ENCODE measurements around the gene MRPS34. TPM values are rescaled to one million over a fixed set of nuclear protein-coding genes. Genes with fewer than 3 reads are reported as not detected.

The MRPS34 gene
- total RNA-seq (10 to 100 TPM; 56.3 to 75.1 (median 71.4) TPM), polyA plus RNA-seq (100 to 1,000 TPM in 2 of 3 donors, 10 to 100 TPM in 1; 85.6 to 172 (median 138) TPM)
- long read RNA-seq, donor 1, transcript MRPS34-202 (3 exons, 1,024 nt) = major isoform, 85 of 93 reads
- long read RNA-seq, donor 1, partial matches to known transcripts = 1 of 93 reads
- long read RNA-seq, donor 1, other reads (novel, unspliced or antisense) = 4 of 93 reads
- long read RNA-seq, donor 2, transcript MRPS34-202 (3 exons, 1,024 nt) = major isoform, 92 of 119 reads
- long read RNA-seq, donor 2, transcript MRPS34-203 (2 exons, 713 nt) = minor isoform, 8 of 119 reads
- long read RNA-seq, donor 2, partial matches to known transcripts = 8 of 119 reads
- long read RNA-seq, donor 2, other reads (novel, unspliced or antisense) = 9 of 119 reads

DNA sequence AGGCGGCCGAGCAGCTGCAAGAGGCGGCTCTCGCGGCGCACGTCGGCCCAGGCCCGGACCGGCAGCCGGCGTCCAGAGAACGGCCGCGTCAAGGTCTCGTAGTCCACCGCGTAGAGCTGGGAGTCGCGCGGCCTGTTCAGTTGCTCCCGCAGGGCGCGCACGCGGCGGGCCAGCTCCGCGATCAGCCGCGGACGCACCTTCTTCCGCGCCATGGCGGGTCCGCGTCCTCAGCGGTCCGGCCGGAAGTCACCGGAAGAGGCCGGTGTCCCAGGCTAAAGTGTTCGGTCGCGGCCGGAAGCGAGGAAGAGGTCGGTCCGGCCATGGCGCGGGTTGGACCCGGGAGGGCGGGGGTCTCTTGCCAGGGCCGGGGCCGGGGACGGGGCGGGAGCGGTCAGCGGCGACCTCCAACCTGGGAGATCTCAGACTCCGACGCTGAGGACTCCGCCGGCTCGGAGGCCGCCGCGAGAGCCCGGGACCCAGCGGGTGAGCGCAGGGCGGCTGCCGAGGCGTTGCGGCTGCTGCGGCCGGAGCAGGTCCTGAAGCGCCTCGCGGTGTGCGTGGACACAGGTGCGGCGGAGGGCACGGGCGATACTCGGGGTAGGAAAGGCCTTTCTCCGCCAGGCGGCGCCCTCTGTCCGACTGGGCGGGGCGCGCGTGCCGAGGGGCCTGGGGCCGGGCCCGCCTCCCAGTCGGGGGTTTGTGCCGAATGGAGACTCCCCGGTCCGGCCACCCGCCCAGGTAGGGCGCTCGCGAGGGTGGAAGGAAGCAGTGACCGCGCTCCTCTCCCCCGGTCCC, at the start of gene MRPS34:
MRPS34 (minus strand) TSS at position 227 of the 795 bp plus-strand sequence; CDS start at position 212, 15 bp downstream.
- no peaks in the 10 kb centered on the region for H3K9me3 ChIP-seq
- H3K27ac ChIP-seq = peak within 1 kb of the TSS; percentile 90
- H3K4me3 ChIP-seq = peak within 1 kb of the TSS; percentile 76
- H3K27me3 ChIP-seq (ENCODE audit: insufficient read depth in 3 of 3, low read length in 2 of 3) = no peaks in the 10 kb centered on the region
- H3K4me1 ChIP-seq = peaks cover 18% of the 10 kb centered on the region
- WGBS, 3 donors = 0 to 1% (median 1%) methylated on average over 62 to 108 of the region's 108 CpGs
- ATAC-seq (peak; percentile 65 to 80 (median 78)), DNase-seq (peak; percentile 87 to 92)
- TF ChIP-seq, protein P1, sequence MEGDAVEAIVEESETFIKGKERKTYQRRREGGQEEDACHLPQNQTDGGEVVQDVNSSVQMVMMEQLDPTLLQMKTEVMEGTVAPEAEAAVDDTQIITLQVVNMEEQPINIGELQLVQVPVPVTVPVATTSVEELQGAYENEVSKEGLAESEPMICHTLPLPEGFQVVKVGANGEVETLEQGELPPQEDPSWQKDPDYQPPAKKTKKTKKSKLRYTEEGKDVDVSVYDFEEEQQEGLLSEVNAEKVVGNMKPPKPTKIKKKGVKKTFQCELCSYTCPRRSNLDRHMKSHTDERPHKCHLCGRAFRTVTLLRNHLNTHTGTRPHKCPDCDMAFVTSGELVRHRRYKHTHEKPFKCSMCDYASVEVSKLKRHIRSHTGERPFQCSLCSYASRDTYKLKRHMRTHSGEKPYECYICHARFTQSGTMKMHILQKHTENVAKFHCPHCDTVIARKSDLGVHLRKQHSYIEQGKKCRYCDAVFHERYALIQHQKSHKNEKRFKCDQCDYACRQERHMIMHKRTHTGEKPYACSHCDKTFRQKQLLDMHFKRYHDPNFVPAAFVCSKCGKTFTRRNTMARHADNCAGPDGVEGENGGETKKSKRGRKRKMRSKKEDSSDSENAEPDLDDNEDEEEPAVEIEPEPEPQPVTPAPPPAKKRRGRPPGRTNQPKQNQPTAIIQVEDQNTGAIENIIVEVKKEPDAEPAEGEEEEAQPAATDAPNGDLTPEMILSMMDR (IDR thresholded peaks at IDR 0.05) = peak; percentile 66
- intact Hi-C loops (cut with DNase I) = loop anchor here (5.0 to 10.0 kb wide), 2 partner anchors 66 to 172 kb away; partner anchors contain the start of genes MAPK8IP3 (in 1 of the 2) and MSRB1 (in 1 of the 2)
- H3K36me3 ChIP-seq (ENCODE audit: insufficient read depth in 1 of 2, low read depth in 1 of 2) = peaks cover 0 to 48% of the 10 kb centered on the region in 2 donors

DNA sequence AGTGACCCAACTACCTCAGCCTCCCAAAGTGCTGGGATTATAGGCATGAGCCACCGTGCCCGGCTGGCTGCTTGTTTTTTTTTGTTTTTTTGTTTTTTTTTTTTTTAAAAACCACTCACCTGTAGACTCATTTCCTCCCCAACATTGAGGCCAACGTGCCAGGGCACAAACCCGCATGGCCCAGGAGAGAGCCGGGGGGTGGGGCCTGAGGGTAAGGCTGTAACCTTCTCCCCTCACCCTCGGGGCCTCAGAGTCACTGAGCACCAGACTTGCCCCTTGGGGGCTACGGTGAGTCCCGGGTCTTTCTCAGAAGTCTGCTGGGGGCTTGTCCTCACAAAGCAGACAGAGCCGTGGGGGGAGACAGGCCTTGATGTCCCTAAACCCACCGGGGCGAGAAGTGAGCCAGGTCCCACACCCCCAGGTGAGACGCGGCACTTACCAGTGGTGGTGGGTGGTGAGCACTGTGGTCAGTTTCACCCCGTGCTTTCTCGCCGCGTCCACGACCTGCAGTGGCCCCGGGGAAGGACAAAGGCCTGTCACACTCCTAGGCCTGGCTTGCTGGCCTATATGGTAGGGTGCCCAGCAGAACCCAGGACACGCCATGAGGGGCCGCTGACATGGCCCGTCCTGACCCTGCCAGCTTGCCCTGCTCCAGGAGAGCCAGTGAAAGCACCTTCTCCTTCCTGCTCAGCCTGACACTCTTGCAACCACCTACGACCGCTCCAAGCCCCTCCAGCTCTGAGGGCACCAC, 49.1 kb upstream of the MRPS34 start:
- intact Hi-C loops (cut with DNase I) = no loop called here
- TF ChIP-seq, protein P1 (IDR thresholded peaks at IDR 0.05) = no peak
- Histone ChIP-seq H3K4me1 (peaks cover 22% of the 10 kb centered on the region), H3K9me3 (no peaks in the 10 kb centered on the region), H3K4me3 (no peak overlapping the region), H3K27me3 (ENCODE audit: insufficient read depth in 3 of 3, low read length in 2 of 3) (no peaks in the 10 kb centered on the region), H3K27ac (no peak overlapping the region), H3K36me3 (ENCODE audit: insufficient read depth in 1 of 2, low read depth in 1 of 2) (peaks cover 0 to 57% of the 10 kb centered on the region in 2 donors)
- DNase-seq (no peak), ATAC-seq (no peak)
- WGBS, 3 donors = 89 to 96% (median 91%) methylated on average over 16 to 24 of the region's 24 CpGs

DNA sequence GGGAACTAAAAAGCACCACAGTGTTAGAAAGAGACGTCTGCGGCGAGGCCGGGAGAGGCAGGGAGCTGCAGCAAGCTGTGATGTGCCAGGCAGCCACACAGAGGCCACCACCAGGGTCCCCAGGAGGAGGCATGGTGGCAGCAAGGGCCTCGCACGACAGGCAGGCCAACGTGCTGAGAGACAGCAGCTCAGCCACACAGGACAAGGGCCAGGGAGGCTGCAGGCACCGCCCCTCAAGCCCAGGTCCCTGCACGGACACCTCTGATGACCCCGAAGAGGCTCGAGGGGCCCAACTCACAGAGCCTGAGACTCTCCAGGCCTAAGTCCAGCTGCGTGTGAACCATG, 48.0 kb upstream of the MRPS34 start:
- H3K27ac ChIP-seq = no peak overlapping the region
- H3K4me1 ChIP-seq = peaks cover 22% of the 10 kb centered on the region
- intact Hi-C loops (cut with DNase I) = no loop called here
- DNase-seq (no peak), ATAC-seq (no peak)
- H3K9me3 ChIP-seq = no peaks in the 10 kb centered on the region
- H3K4me3 ChIP-seq = no peak overlapping the region
- TF ChIP-seq, protein P1 (IDR thresholded peaks at IDR 0.05) = no peak
- H3K27me3 ChIP-seq (ENCODE audit: insufficient read depth in 3 of 3, low read length in 2 of 3) = no peaks in the 10 kb centered on the region
- WGBS, 3 donors = 85 to 89% (median 87%) methylated on average over 12 of the region's 12 CpGs
- H3K36me3 ChIP-seq (ENCODE audit: insufficient read depth in 1 of 2, low read depth in 1 of 2) = peaks cover 0 to 67% of the 10 kb centered on the region in 2 donors

DNA sequence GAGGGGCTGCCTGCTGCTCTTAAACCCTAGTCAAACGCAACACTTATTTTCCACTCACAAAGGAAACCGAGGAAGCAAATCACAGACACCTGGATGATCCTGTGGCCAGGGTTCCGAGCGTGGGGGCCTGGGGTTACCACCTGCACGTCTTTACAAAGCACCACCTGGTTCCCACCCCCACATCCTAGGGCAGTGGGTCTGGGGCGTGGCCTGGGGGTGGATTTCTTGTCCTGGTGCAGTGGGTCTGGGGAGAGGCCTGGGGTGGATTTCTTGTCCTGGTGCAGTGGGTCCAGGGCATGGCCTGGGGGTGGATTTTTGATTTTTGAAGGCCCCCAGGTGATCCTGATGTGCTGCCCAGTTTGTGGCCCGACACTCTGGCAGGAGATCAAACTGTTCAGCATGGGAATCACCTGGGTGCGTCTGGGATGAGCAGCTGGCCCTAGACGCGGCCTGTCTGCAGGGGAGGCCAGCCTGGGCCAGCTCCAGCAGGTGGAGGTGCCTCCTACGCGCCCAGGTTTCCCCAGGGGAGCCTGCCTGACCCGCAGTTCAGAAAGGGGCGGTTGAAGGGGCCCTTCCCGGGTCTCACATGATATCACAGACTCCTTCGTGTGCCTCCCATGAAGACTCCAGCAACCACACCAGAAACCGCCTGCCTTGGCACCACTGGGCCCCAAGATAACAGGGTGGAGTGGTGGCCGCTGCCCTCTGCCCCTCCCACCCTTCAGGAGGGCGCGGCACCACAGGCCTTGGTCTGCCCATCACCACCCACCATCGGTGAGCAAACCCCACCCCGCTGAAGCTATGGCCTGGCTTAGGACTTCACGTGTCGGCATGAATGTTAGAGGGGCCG, 47.4 kb upstream of the MRPS34 start:
- Histone ChIP-seq H3K36me3 (ENCODE audit: insufficient read depth in 1 of 2, low read depth in 1 of 2) (peaks cover 0 to 72% of the 10 kb centered on the region in 2 donors), H3K4me1 (peaks cover 17% of the 10 kb centered on the region), H3K27ac (no peak overlapping the region), H3K4me3 (no peak overlapping the region), H3K27me3 (ENCODE audit: insufficient read depth in 3 of 3, low read length in 2 of 3) (no peaks in the 10 kb centered on the region), H3K9me3 (no peaks in the 10 kb centered on the region)
- ATAC-seq (no peak), DNase-seq (no peak)
- intact Hi-C loops (cut with DNase I) = no loop called here
- TF ChIP-seq, protein P1 (IDR thresholded peaks at IDR 0.05) = no peak
- 87 to 92% (median 90%) methylated on average over 22 to 25 of the region's 25 CpGs for WGBS, 3 donors
